ENCODE measurements around the gene RET.

Gene RET

GRCh38 chr10:43064331-43065075 is 12.4 kb upstream of the RET start:
- peak; percentile 35 for DNase-seq

GRCh38 chr10:43065234-43065633 is 11.6 kb upstream of the RET start:
- no peak for DNase-seq

DNA sequence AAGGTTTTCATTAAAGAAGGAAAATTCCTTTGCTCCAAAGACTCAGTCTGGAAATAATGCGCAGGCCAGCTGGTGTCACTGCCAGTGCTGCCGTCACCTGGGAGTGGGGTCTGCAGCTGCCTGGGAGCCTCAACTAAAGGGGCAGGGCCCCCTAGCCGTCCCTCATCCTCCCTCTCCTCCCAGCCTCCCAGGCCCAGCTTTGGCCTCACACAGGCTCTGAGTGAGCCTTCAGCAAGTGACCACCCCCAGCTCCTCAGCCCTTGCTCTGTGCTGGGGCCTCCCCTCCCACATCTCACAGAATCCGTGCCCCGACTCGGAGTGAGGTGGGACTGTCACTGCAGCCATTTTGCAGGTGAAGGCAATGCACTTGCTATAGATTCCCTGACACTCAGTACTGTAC is 11.1 kb upstream of the RET start:
- DNase-seq: no peak

DNA sequence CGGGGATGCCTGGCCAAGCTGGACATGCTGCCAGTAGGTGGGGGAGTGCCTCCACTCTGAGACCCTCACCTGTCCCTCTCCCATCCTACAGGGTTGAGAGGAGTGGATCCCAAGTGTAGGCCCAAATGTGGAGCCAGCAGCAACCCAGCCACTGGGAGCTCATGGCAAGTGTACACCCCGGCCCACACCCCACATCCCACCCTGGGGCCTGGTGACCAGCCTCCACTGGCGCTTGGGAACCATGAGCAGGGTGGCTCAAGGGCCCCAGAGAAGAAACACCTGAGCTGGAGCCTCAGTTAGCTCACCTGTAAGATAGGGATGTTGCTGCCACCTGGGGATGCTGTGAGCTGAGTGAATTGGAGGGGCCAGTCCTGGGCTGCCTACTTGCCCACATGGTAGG is 10.4 kb upstream of the RET start:
- no peak for DNase-seq

GRCh38 chr10:43067391-43068135 is 9.3 kb upstream of the RET start:
- no peak for DNase-seq

GRCh38 chr10:43068136-43068395 is 8.8 kb upstream of the RET start:
- no peak for DNase-seq

DNA sequence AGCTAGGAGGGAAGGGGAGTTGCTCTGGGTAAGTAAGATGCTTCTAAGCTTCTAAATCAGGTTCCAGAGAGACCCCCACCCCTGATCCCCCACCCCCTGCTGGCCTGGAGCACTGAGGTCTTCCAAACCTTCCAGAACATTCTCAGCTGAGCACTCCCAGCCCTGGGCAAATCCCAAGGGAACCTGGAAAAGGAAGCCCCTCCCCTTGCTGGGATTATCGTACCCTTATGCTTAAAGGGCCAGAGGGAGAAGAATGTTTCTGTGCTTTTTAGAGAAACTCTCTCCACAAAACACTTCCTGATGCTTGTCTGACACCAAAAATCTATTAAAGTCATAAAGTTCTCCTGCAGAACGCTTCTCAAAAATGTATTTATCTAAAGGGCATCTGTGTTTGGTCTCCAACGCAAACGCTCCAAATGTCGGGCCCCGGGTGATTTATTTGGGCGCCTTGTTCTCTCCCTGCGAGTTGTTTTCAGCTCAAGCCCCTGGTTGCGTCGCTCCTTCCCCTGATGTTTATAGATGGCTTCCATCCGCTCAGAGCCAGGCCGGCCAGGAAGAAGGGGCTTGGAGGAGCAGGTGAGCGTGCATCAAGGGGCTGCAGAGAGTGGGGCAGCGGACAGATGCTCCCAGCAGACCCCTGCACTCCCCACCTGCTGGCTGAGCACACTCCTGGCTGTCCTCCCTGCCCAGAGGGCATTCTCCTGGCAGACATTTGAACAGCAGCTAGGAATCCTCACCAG is 8.2 kb upstream of the RET start:
- no peak for DNase-seq

- peak; percentile 39 for DNase-seq
Measured at GRCh38 chr10:43069211-43069515, 7.7 kb upstream of the RET start.

DNA sequence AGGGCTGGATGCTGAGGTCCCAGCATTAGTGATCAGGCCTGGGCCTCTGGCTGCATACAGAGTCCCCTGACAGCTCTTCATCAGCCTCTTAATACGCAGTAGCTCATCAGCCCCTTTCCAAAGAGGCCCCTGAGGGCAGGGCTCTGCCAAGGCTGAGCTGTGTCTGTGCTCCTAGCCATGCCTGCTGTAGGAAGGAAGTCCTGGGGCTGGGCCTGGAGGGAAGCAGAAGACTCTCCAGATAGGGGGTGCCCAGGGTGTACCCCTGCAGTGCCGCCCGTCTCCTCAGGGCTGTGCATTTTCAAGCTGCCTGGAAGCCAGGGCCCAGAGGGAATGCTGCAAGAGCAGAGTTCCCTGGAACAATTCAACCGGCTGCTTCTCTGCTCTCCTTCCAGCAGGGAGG is 7.3 kb upstream of the RET start:
- no peak for DNase-seq

GRCh38 chr10:43070121-43071085 is 6.5 kb upstream of the RET start:
- no peak for DNase-seq

- DNase-seq: no peak
Measured at GRCh38 chr10:43071865-43072650, 4.8 kb upstream of the RET start.

- no peak for DNase-seq
Measured at GRCh38 chr10:43073191-43073590, 3.7 kb upstream of the RET start.

DNA sequence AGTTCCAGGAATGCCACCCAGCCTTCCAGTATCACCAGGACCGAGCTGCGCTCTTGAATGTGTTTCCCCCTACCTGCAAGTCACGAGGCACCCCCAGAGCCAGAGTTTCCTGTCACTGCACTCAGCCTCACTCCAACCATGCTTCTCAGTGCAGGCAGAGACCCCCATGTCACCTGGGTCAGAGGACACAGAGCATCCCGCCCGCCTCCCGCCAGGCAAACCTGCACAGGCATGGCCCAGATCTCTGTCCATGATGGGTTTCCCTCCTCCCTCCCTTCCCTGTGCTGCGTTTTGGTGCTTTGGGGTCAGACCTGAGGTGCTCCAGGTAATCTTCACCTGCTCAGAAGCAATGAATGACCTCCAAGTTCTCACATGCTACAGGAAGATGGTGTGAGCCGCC is 3.1 kb upstream of the RET start:
- no peak for DNase-seq

- no peak for DNase-seq
Measured at GRCh38 chr10:43074409-43074808, 2.5 kb upstream of the RET start.

GRCh38 chr10:43074827-43075611 is 1.9 kb upstream of the RET start:
- no peak for DNase-seq

DNA sequence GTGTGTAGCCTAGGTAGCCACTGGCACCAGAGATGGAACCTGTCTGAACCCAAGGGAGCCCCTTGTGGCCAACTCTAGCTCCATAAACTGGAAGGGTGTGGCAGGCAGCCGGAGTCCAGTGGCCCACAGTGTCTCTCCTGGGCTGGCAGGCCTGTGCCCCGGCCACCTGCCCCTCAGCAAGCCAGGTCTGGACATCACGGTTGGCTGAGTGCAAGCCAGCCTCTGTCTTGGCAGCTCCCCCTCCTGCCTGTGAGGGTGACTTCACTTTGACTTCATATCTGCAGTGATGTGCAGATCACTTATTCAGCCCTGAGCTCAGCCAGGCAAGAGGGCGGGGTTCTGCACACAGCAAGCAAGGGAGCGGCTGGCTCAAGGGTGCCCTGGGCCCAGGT is 1.3 kb upstream of the RET start:
- DNase-seq: peak; percentile 27

- DNase-seq: peak; percentile 62
Measured at GRCh38 chr10:43076311-43076875, 476 bp upstream of the RET start.

DNA sequence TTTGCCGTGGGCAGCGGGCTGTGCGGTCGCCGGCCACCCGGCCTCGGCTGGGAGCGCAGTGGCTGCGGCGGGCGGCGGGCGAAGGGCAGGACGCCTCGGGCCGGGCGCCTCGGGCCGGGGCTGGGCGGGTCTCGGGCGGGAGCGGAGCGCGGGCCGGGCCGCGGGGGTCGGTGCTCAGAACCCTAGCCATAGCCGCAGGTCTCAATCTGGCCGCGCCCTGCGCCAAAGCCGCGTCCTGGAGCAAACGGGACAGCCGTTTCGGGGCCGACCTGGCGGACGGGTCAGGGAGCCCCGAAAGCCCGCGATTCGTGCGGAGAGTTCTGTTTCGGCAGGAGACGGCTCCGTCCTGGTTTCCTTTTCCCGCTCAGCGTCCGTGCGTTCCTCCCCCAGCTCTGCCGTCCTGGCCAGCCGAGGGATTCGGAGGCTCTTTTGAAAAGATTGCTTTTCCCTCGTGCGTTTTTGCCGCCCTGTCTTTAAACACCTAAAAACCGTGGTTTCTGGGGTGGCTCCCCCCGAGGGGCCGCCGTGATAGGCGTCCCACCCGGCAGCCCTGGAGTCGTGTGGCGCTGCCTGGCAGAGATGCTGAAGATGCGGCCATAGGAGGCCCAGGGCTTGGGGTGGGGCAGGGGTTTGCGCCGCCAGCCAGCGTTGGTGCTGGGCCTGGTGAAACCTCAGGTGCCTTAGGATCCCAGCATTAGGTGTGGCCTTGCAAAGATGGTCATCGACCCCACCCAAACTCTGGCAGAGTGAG is 727 bp downstream of the RET start:
- DNase-seq: peak; percentile 24

- no peak for DNase-seq
Measured at GRCh38 chr10:43078175-43078985, 1.5 kb downstream of the RET start.

DNA sequence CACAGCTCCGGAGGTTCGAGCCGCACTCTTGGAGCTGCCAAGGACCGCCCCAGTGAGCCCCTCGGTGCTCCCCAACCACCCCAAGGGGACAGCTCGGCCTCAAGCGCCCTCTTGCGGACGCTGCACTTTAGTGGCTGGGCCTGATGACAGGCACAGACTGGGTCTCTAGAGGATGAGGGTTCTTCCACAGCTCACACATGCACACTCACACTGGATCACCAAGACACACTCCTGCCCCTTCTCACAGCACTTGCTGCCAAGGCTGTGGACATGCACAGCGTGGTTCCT is 2.1 kb downstream of the RET start:
- DNase-seq: no peak

Data from NCI-H146 (cell line).